Amygdala (tissue), 56 donors: ENCODE data around the gene PACS1.

ENCODE experiments used
- DNase-seq, 56 donors: peaks; one replicate each; lab custom pipeline; 2025; lab: John Stamatoyannopoulos, UW

PACS1 gene

GRCh38 chr11:66281776-66282467 is 211.8 kb downstream of the PACS1 start:
- no peak for DNase-seq

GRCh38 chr11:66282468-66283455 is 212.7 kb downstream of the PACS1 start:
- peak; percentile 42 to 100 (median 96) for DNase-seq

- DNase-seq = no peak
Observed at GRCh38 chr11:66283461-66284105, 213.5 kb downstream of the PACS1 start.

- DNase-seq = no peak
Observed at GRCh38 chr11:66284526-66285078, 214.5 kb downstream of the PACS1 start.

- no peak for DNase-seq
Observed at GRCh38 chr11:66285250-66285947, 215.3 kb downstream of the PACS1 start.

- no peak for DNase-seq
Observed at GRCh38 chr11:66286699-66287098, 216.6 kb downstream of the PACS1 start.

- DNase-seq = no peak
Observed at GRCh38 chr11:66287211-66287888, 217.3 kb downstream of the PACS1 start.

GRCh38 chr11:66287889-66288670 is 218.0 kb downstream of the PACS1 start:
- DNase-seq = peak in 1 of 56 donors; percentile 28

GRCh38 chr11:66288671-66289547 is 218.8 kb downstream of the PACS1 start, which contains the start of gene YIF1A:
YIF1A (minus strand) TSS chr11:66289143; CDS start chr11:66288985, 158 bp downstream.
- peak; percentile 80 to 100 (median 99) for DNase-seq

GRCh38 chr11:66289548-66290329 is 219.7 kb downstream of the PACS1 start:
- peak in 19 of 56 donors; percentile 66 to 88 (median 75) for DNase-seq

- no peak for DNase-seq
Observed at GRCh38 chr11:66290330-66290621, 220.2 kb downstream of the PACS1 start.

- DNase-seq = peak in 6 of 56 donors; percentile 28 to 57 (median 41)
Observed at GRCh38 chr11:66291303-66291705, 221.2 kb downstream of the PACS1 start.

- DNase-seq = peak in 17 of 56 donors; percentile 18 to 83 (median 37)
Observed at GRCh38 chr11:66291706-66292542, 221.9 kb downstream of the PACS1 start, which contains the start of gene TMEM151A. TMEM151A (plus strand) TSS chr11:66291894; CDS start chr11:66292014, 120 bp downstream.

- peak in 1 of 56 donors; percentile 58 for DNase-seq
Observed at GRCh38 chr11:66292543-66293332, 222.7 kb downstream of the PACS1 start.

GRCh38 chr11:66293352-66293751 is 223.3 kb downstream of the PACS1 start:
- DNase-seq = no peak
